WTC11 (cell line): Measurements from ENCODE around the gene SHOC1. TPM values are rescaled to one million over a fixed set of nuclear protein-coding genes. Genes with fewer than 3 reads are reported as not detected.

Source experiments
- ATAC-seq: fragments of 200-7000 bp; cut with Tn5 transposase; 2 replicates; pipeline ENCODE4 v1.10.0; 2021; ENCODE audit warnings: mild to moderate bottlenecking, moderate library complexity
- CTCF ChIA-PET: fragments of 300-600 bp; sonication (Branson Sonifier 250); formaldehyde crosslinking; loops from one replicate; lab custom pipeline; 2021; ENCODE audit warnings: antibody characterized with exemption; lab: Charles Lee
- POLR2A ChIA-PET: fragments of 350-600 bp; sonication (Branson Sonifier 250); formaldehyde crosslinking; loops from one replicate; lab custom pipeline; 2021; ENCODE audit warnings: antibody characterized with exemption; lab: Charles Lee
- DNase-seq: peaks from one replicate; pipeline ENCODE4 v3.0.0; 2021; ENCODE audit warnings: low spot score
- H3K27ac Mint-ChIP-seq: 2 replicates; pipeline ENCODE4 v1.8.0; 2021; ENCODE audit warnings: mixed read lengths
- H3K27me3 Mint-ChIP-seq: 2 replicates; pipeline ENCODE4 v1.8.0; 2021; ENCODE audit warnings: low read depth, mild to moderate bottlenecking, moderate library complexity, mixed read lengths
- H3K36me3 Mint-ChIP-seq: 2 replicates; pipeline ENCODE4 v1.8.0; 2021; ENCODE audit warnings: mixed read lengths
- H3K4me1 Mint-ChIP-seq: 2 replicates; pipeline ENCODE4 v1.8.0; 2022; ENCODE audit warnings: mixed read lengths
- H3K4me3 Mint-ChIP-seq: 2 replicates; pipeline ENCODE4 v1.8.0; 2021; ENCODE audit warnings: mild to moderate bottlenecking, moderate library complexity, mixed read lengths
- H3K9me3 Mint-ChIP-seq: 2 replicates; pipeline ENCODE4 v1.8.0; 2021; ENCODE audit warnings: mixed read lengths
- CBFB ChIP-seq: sonication (generic); formaldehyde crosslinking; IDR thresholded peaks from 2 replicates; pipeline ENCODE4 v1.8.1; 2022; ENCODE audit warnings: mild to moderate bottlenecking, low read depth, missing genetic modification reagents
- ELF4 ChIP-seq: sonication (generic); formaldehyde crosslinking; IDR thresholded peaks from 2 replicates; pipeline ENCODE4 v1.8.1; 2022; ENCODE audit warnings: low read depth, mild to moderate bottlenecking, moderate library complexity, missing genetic modification reagents
- FOXJ3 ChIP-seq: sonication (generic); formaldehyde crosslinking; IDR thresholded peaks from 2 replicates; pipeline ENCODE4 v1.9.0; 2021; ENCODE audit warnings: missing genetic modification reagents, mild to moderate bottlenecking, borderline replicate concordance
- GABPB1 ChIP-seq: sonication (generic); formaldehyde crosslinking; IDR thresholded peaks from 2 replicates; pipeline ENCODE4 v1.8.1; 2023; ENCODE audit warnings: mild to moderate bottlenecking, missing genetic modification reagents
- MYBL2 ChIP-seq: sonication (generic); formaldehyde crosslinking; IDR thresholded peaks from 2 replicates; pipeline ENCODE4 v1.8.1; 2023; ENCODE audit warnings: mild to moderate bottlenecking, moderate library complexity, missing genetic modification reagents
- TCF7 ChIP-seq: sonication (generic); formaldehyde crosslinking; IDR thresholded peaks from 2 replicates; pipeline ENCODE4 v1.8.0; 2022; ENCODE audit warnings: mild to moderate bottlenecking, low read depth, missing genetic modification reagents, moderate library complexity
- ZNF263 ChIP-seq: sonication (generic); formaldehyde crosslinking; IDR thresholded peaks from 2 replicates; pipeline ENCODE4 v1.8.1; 2022; ENCODE audit warnings: low read depth, mild to moderate bottlenecking, moderate library complexity, missing genetic modification reagents
- total RNA-seq: library from RNA; stranded (reverse); gene quantifications from 3 replicates; pipeline ENCODE4 v1.2.3, GENCODE V29; 2021
- TF ChIP-seq, protein P1 (sequence below): sonication (generic); formaldehyde crosslinking; IDR thresholded peaks from 2 replicates; pipeline ENCODE4 v1.8.0; 2023; ENCODE audit warnings: missing genetic modification reagents, mild to moderate bottlenecking, borderline replicate concordance
- TF ChIP-seq, protein P2 (sequence below): sonication (generic); formaldehyde crosslinking; IDR thresholded peaks from 2 replicates; pipeline ENCODE4 v1.8.1; 2023; ENCODE audit warnings: mild to moderate bottlenecking, missing genetic modification reagents, moderate library complexity
- TF ChIP-seq, protein P3 (sequence below): fragments of 200-600 bp; IDR thresholded peaks from 2 replicates; pipeline ENCODE4 v1.8.0; 2022; ENCODE audit warnings: antibody characterized with exemption
- TF ChIP-seq, protein P4 (sequence below): sonication (generic); formaldehyde crosslinking; IDR thresholded peaks from 2 replicates; pipeline ENCODE4 v1.8.1; 2022; ENCODE audit warnings: low read depth, mild to moderate bottlenecking, moderate library complexity, missing genetic modification reagents, borderline replicate concordance

SHOC1 gene
- total RNA-seq, 1 experiment from 2014 or later: not detected

DNA sequence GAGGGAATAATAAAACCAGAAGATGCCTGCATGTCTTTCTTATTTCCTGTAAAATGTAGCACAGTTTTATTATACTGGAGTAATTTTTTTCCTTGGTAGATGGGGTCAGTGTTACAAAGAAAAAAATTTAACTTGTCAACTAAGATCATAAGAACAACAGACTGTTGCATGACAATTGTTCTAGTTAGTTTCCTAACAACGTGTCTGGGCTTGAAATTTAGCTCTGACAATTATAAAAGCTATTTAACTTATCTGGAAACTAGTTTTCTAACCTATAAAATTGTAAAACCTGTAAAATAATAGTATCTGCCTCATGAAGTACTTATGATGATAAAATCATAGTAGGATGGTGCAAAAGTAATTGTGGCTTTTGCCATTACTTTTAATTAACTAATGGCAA lies 4.9 kb downstream of the SHOC1 start (continued):
- TF ChIP-seq, protein P1, sequence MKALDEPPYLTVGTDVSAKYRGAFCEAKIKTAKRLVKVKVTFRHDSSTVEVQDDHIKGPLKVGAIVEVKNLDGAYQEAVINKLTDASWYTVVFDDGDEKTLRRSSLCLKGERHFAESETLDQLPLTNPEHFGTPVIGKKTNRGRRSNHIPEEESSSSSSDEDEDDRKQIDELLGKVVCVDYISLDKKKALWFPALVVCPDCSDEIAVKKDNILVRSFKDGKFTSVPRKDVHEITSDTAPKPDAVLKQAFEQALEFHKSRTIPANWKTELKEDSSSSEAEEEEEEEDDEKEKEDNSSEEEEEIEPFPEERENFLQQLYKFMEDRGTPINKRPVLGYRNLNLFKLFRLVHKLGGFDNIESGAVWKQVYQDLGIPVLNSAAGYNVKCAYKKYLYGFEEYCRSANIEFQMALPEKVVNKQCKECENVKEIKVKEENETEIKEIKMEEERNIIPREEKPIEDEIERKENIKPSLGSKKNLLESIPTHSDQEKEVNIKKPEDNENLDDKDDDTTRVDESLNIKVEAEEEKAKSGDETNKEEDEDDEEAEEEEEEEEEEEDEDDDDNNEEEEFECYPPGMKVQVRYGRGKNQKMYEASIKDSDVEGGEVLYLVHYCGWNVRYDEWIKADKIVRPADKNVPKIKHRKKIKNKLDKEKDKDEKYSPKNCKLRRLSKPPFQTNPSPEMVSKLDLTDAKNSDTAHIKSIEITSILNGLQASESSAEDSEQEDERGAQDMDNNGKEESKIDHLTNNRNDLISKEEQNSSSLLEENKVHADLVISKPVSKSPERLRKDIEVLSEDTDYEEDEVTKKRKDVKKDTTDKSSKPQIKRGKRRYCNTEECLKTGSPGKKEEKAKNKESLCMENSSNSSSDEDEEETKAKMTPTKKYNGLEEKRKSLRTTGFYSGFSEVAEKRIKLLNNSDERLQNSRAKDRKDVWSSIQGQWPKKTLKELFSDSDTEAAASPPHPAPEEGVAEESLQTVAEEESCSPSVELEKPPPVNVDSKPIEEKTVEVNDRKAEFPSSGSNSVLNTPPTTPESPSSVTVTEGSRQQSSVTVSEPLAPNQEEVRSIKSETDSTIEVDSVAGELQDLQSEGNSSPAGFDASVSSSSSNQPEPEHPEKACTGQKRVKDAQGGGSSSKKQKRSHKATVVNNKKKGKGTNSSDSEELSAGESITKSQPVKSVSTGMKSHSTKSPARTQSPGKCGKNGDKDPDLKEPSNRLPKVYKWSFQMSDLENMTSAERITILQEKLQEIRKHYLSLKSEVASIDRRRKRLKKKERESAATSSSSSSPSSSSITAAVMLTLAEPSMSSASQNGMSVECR (CRISPR knock-in tag): no peak
- TF ChIP-seq FOXJ3 (CRISPR knock-in tag) (no peak), MYBL2 (CRISPR knock-in tag) (no peak)
- TF ChIP-seq, all 79 proteins: peak for 0

DNA sequence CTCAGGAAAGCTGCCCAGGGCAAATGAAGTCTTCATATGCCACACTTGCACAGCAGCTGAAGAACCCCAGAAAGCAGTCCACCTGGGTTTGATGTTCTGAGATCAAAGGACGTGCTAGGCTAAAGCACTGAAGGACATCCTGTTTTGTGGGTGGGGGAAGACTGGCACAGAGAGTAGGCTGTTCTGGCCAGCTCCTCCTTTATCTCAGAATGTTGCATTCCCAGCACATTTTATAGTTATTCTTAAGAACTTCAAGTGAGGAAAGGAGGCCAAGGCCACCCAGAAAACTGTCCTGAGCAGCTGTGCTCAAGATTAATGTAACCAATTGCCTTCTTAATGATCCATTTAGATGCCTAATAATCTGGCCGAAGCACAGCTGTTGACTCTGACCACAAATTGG lies 10.9 kb downstream of the SHOC1 start:
- no peak for DNase-seq
- ATAC-seq: no peak
- H3K4me1 Mint-ChIP-seq: no peaks in the 10 kb centered on the region
- peaks cover 13% of the 10 kb centered on the region for H3K9me3 Mint-ChIP-seq
- TF ChIP-seq, protein P2, sequence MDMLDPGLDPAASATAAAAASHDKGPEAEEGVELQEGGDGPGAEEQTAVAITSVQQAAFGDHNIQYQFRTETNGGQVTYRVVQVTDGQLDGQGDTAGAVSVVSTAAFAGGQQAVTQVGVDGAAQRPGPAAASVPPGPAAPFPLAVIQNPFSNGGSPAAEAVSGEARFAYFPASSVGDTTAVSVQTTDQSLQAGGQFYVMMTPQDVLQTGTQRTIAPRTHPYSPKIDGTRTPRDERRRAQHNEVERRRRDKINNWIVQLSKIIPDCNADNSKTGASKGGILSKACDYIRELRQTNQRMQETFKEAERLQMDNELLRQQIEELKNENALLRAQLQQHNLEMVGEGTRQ (CRISPR knock-in tag): no peak
- TF ChIP-seq, protein P1 (CRISPR knock-in tag): no peak
- TF ChIP-seq TCF7: no peak
- no peak for TF ChIP-seq MYBL2 (CRISPR knock-in tag)
- no peak for TF ChIP-seq GABPB1 (CRISPR knock-in tag)
- TF ChIP-seq CBFB: no peak
- no peak for TF ChIP-seq ZNF263 (CRISPR knock-in tag)
- TF ChIP-seq, protein P3, sequence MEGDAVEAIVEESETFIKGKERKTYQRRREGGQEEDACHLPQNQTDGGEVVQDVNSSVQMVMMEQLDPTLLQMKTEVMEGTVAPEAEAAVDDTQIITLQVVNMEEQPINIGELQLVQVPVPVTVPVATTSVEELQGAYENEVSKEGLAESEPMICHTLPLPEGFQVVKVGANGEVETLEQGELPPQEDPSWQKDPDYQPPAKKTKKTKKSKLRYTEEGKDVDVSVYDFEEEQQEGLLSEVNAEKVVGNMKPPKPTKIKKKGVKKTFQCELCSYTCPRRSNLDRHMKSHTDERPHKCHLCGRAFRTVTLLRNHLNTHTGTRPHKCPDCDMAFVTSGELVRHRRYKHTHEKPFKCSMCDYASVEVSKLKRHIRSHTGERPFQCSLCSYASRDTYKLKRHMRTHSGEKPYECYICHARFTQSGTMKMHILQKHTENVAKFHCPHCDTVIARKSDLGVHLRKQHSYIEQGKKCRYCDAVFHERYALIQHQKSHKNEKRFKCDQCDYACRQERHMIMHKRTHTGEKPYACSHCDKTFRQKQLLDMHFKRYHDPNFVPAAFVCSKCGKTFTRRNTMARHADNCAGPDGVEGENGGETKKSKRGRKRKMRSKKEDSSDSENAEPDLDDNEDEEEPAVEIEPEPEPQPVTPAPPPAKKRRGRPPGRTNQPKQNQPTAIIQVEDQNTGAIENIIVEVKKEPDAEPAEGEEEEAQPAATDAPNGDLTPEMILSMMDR: no peak
- no peak for TF ChIP-seq ELF4 (CRISPR knock-in tag)
- TF ChIP-seq, protein P4, sequence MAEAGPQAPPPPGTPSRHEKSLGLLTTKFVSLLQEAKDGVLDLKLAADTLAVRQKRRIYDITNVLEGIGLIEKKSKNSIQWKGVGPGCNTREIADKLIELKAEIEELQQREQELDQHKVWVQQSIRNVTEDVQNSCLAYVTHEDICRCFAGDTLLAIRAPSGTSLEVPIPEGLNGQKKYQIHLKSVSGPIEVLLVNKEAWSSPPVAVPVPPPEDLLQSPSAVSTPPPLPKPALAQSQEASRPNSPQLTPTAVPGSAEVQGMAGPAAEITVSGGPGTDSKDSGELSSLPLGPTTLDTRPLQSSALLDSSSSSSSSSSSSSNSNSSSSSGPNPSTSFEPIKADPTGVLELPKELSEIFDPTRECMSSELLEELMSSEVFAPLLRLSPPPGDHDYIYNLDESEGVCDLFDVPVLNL (CRISPR knock-in tag): no peak
- no peak overlapping the region for H3K27ac Mint-ChIP-seq
- CTCF ChIA-PET: interaction anchor here (1.1 kb wide), 1 partner anchor 291 kb away, joined by 3 read pairs; no protein-coding TSS in a partner anchor
- H3K36me3 Mint-ChIP-seq: peaks cover 4% of the 10 kb centered on the region; the same call in 1 of the 2 replicates
- H3K4me3 Mint-ChIP-seq: no peak overlapping the region
- POLR2A ChIA-PET: interaction anchor here (0.5 kb wide), 1 partner anchor 1033 kb away, joined by 3 read pairs; no protein-coding TSS in a partner anchor
- no peaks in the 10 kb centered on the region for H3K27me3 Mint-ChIP-seq
